A549 treated with dexamethasone at 1 μM for 4 hours (cell line): ENCODE results near the gene DBET. TPM values are rescaled to one million over a fixed set of nuclear protein-coding genes. Genes with fewer than 3 reads are reported as not detected.

Experiments used
- total RNA-seq: library from RNA; stranded (reverse); fragments of 200-300 nt; extraction: Qiagen RNA extraction; gene quantifications from 5 replicates; pipeline ENCODE4 v1.2.3, GENCODE V29; 2022

The DBET gene
- not detected in 5 replicates for total RNA-seq

GRCh38 chr4:190064342-190064741, at the start of gene DBET:
DBET (plus strand) TSS chr4:190064502.

GRCh38 chr4:190027156-190027555, 37.1 kb upstream of the DBET start, which contains the start of gene FRG2:
FRG2 (minus strand) TSS chr4:190027256; CDS start chr4:190027204, 52 bp downstream.

Other genes starting within 250 kb of the DBET start
- gene FRG1, start 123.6 kb upstream of the DBET start, total RNA-seq = 37.2 to 44.6 TPM (median 39.6 TPM) in 5 replicates
- 0.05 to 0.08 TPM (median 0.07 TPM) in 3 of 5 replicates, not detected in the others for gene FRG2, start 37.2 kb upstream of the DBET start, total RNA-seq
- not detected in 5 replicates for gene DUX4, start 109.3 kb downstream of the DBET start, total RNA-seq